Muscle of leg (tissue), 11 donors: ENCODE measurements around the gene RABGGTA. TPM values are rescaled to one million over a fixed set of nuclear protein-coding genes. Genes with fewer than 3 reads are reported as not detected.
A peak's percentile ranks its signal among the peaks of the same experiment; 100 is the strongest.

Source experiments
- DNase-seq: peaks from one replicate; pipeline ENCODE4 v3.0.0; 2013
- H3K27ac ChIP-seq: one replicate; pipeline ENCODE4 v1.5.1; 2013; ENCODE audit warnings: mild to moderate bottlenecking, low read length, control low read depth
- H3K27me3 ChIP-seq: one replicate; pipeline ENCODE4 v1.6.1; 2013; ENCODE audit warnings: low read length; ENCODE audit not compliant: control insufficient read depth, insufficient read depth
- H3K36me3 ChIP-seq: one replicate; pipeline ENCODE4 v1.6.1; 2013; ENCODE audit warnings: low read length; ENCODE audit not compliant: control insufficient read depth, insufficient read depth
- H3K4me1 ChIP-seq: one replicate; pipeline ENCODE4 v1.6.1; 2013; ENCODE audit warnings: low read length; ENCODE audit not compliant: control insufficient read depth, insufficient read depth
- H3K4me3 ChIP-seq: one replicate; pipeline ENCODE4 v1.5.1; 2013; ENCODE audit warnings: low read length, control low read depth
- H3K9me3 ChIP-seq: replicated peaks from 2 replicates; pipeline ENCODE4 v1.6.1; 2013; ENCODE audit warnings: low read depth, low read length; ENCODE audit not compliant: control insufficient read depth
- WGBS: methylation state at CpG from one replicate; pipeline ENCODE4 v1.1.5; 2013; ENCODE audit warnings: missing lambda C conversion rate; ENCODE audit not compliant: insufficient coverage; 5-methylcytosine and 5-hydroxymethylcytosine counted together
- polyA plus RNA-seq, 8 donors: library from polyadenylated mRNA; unstranded; fragments of 120-200 nt; gene quantifications; one replicate each; pipeline versions ENCODE4 v1.2.1 to v1.2.3, GENCODE V29; 2013; ENCODE audit warnings: inconsistent platforms in 1 of 8, low replicate concordance in 1 of 8; ENCODE audit not compliant: insufficient read length in 8 of 8, insufficient read depth in 1 of 8
- total RNA-seq: library from RNA; stranded (reverse); fragments of 120-200 nt; gene quantifications from one replicate; pipeline ENCODE4 v1.2.4, GENCODE V29; 2013

RABGGTA gene
- total and polyA plus RNA-seq, 9 donors = 8.5 to 21.5 (median 12.8) TPM

DNA sequence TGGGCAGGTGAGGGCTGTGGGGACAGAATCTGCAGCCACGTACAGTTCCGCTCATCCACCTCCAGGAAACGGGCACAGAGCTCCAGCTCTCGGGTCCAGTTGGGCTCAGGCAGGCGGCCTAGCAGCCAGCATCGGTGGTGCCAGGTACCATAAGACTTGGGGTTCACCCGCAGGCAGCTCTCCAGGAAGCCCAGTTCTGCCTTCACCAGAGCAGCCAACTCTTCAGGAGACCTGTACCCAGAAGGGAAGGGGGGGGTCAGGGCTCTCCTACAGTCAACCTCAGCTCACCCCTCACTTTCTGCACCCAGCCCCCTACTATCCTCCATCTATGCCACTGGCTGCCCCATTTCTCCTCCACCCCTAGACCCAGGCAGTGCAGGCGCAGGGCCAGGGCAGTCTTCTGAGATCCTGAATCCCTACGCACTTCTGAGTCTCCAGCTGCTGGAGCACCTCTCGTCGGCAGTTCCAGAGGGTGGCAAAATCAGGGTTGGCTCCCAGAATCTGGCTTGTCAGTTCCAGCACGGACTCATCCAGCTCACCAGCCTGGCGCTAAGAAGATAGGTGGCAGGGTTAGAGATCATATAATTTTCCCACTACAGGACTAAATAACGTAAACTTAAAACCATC lies 1.4 kb downstream of the RABGGTA start:
- H3K4me1 ChIP-seq = peaks cover 9% of the 10 kb centered on the region
- no peak overlapping the region for H3K4me3 ChIP-seq
- 95% methylated on average over 14 of the region's 14 CpGs for WGBS
- H3K9me3 ChIP-seq = no peaks in the 10 kb centered on the region
- no peak overlapping the region for H3K27ac ChIP-seq
- no peaks in the 10 kb centered on the region for H3K27me3 ChIP-seq
- no peak for DNase-seq
- H3K36me3 ChIP-seq = peaks cover 32% of the 10 kb centered on the region

DNA sequence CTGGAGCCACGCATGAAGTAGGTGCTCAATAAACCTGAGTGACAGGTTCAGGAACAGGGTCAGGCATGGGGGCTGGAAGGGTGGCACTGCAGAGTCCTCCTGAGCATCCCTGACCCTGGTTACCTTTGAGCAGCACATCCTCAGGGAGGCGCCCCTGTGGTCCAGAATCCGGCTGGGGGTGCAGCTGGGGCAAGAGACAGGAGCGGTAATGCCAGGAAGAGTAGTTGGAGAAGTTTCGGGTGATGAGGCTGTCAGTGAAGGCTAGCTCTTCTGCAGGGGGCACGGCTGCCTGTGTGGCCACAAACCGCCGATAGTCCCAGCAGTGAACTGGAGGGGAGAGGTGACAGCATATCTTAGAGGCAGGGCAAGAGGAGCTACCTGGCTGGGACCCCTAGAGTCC lies 2.0 kb downstream of the RABGGTA start:
- Histone ChIP-seq H3K4me3 (no peak overlapping the region), H3K36me3 (peaks cover 33% of the 10 kb centered on the region), H3K27ac (no peak overlapping the region), H3K27me3 (no peaks in the 10 kb centered on the region), H3K9me3 (no peaks in the 10 kb centered on the region), H3K4me1 (peaks cover 9% of the 10 kb centered on the region)
- 97% methylated on average over 6 of the region's 8 CpGs for WGBS
- DNase-seq = no peak

DNA sequence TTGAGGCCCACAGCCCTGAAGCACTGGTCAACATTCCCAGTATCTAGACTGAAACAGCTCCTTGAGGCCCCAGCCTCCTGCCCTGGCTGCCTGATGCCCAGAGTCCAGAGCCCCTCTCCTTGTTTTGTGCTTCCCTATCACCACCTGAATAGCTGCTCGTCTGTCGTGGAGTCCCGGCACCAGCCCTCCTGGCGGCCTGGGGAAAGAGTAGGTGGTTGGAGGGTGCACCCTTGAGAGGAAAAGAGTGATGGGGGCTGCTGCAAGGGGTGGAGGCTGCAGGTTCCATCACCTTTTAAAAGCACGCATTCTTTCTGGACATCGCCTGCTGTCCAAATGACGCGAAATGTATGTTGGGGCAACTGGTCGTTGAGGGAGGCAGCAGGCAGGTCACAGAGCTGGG lies 3.2 kb downstream of the RABGGTA start:
- no peaks in the 10 kb centered on the region for H3K27me3 ChIP-seq
- H3K9me3 ChIP-seq = no peaks in the 10 kb centered on the region
- no peak for DNase-seq
- H3K4me1 ChIP-seq = peaks cover 9% of the 10 kb centered on the region
- WGBS = 93% methylated on average over 7 of the region's 9 CpGs
- H3K36me3 ChIP-seq = peaks cover 33% of the 10 kb centered on the region
- H3K27ac ChIP-seq = no peak overlapping the region
- H3K4me3 ChIP-seq = no peak overlapping the region

DNA sequence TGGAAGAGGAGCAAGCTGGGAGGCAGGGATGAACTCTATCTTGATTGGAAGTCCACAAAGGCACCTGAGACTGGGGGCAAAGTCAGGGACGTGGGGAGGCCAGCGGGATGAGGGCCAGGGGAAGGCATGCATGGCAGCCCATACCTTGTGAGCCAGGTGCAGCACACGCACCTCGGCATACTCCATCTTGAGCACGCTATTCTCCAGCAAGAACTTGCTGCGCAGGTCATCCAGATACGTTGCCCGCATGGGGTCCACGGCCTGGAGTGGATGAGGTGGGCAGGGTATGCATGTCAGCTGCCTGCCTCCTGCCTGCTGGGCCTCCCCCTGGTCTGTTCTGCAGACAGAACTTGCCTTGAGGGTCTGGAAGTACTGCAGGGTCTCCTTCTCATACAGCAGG lies 3.9 kb downstream of the RABGGTA start:
- 94% methylated on average over 9 of the region's 9 CpGs for WGBS
- Histone ChIP-seq H3K4me3 (no peak overlapping the region), H3K27me3 (no peaks in the 10 kb centered on the region), H3K4me1 (peaks cover 9% of the 10 kb centered on the region), H3K9me3 (no peaks in the 10 kb centered on the region), H3K36me3 (peaks cover 33% of the 10 kb centered on the region), H3K27ac (no peak overlapping the region)
- no peak for DNase-seq

DNA sequence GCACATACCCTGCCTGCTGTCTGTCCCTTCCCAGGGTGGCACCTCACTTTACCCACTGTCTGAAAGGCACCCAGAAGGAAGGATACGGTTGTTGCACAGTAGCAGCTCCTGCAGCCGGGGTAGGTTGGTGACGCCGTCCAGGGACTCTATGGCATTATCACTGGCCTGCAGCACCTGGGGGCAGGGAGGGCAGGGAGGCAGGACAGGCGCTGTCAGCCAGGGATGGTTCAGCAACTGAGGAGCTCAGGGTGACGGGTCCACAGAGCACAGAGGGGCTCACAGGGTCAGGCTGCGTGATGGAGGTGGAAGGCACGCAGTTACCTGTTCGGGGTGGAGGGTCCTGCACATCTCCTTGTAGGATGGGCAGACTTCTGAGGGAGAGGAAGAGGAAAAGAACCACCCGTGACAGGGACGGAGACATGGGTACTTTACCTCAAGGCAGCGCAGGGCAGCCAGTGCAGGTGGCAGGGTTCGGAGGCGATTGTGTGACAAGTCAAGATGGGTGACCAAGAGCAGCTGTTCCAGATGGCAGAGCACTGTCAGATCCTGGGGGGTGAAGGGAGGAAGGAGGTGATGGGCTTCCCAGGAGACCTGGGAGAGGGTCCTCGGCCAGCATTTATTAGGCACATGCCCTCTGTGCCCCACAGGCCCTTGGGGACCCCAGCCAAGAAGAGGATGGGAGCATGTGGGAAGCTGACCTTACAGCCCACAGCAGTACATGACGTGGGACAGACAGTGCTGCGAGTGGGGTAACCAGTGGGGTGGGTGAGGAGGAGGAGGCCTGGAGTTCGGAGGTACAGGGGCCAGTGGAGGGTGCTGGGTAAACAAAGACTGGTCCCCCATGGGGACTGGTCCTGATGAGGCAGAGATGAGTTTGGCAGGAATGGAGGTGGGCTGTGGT lies 4.8 kb downstream of the RABGGTA start:
- peaks cover 33% of the 10 kb centered on the region for H3K36me3 ChIP-seq
- H3K9me3 ChIP-seq = no peaks in the 10 kb centered on the region
- H3K4me3 ChIP-seq = no peak overlapping the region
- WGBS = 91% methylated on average over 17 of the region's 18 CpGs
- H3K27ac ChIP-seq = no peak overlapping the region
- peaks cover 4% of the 10 kb centered on the region for H3K4me1 ChIP-seq
- H3K27me3 ChIP-seq = no peaks in the 10 kb centered on the region
- DNase-seq = no peak

DNA sequence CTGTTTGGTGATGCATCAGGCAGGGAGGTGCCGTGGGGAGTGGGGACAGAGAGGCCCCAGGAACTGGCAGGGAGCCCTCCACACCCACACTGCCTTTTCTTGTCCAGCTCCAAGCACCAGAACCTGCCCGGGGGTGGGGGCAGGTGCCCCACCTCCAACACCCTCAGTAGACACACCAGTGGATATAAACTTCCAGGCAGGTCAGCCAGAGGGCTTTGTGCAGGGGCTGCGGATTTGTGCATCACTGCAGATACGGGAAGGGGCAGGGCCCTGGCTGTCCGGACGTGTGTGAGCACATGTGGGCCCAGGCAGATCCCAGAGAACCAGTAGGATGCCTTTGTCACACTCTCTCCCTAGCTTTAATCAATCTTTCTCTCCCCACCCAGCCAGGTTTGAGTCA lies 7.1 kb downstream of the RABGGTA start:
- peak; percentile 27 for DNase-seq
- H3K27ac ChIP-seq = no peak overlapping the region
- WGBS = 53% methylated on average over 4 of the region's 6 CpGs
- H3K9me3 ChIP-seq = no peaks in the 10 kb centered on the region
- H3K4me3 ChIP-seq = no peak overlapping the region
- no peaks in the 10 kb centered on the region for H3K27me3 ChIP-seq
- H3K4me1 ChIP-seq = peaks cover 3% of the 10 kb centered on the region
- H3K36me3 ChIP-seq = peaks cover 33% of the 10 kb centered on the region

DNA sequence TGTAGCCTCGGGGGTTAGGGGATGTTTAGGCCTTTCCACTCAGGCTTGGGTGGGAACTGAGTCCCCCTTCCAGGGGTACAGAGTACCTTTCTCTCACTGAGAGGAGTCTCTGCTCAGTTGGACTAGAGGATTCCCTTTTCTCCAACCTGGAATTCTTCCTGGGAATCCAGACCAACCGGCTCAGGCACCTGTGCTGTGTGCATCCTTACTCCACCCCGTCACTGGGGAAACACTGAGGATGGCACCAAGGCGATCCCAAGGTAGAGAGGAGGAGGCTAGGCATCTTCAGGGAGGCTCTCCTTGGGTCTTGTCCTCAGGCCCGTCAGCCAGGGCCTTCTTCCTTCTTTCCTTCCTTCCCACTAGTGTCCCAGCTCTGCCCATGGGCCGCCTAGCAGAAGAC lies 7.5 kb downstream of the RABGGTA start:
- Histone ChIP-seq H3K27me3 (no peaks in the 10 kb centered on the region), H3K9me3 (no peaks in the 10 kb centered on the region), H3K4me3 (no peak overlapping the region), H3K27ac (no peak overlapping the region), H3K4me1 (peaks cover 5% of the 10 kb centered on the region), H3K36me3 (peaks cover 28% of the 10 kb centered on the region)
- no peak for DNase-seq
- no CpG with 5 or more reads among the region's 6 CpGs for WGBS

DNA sequence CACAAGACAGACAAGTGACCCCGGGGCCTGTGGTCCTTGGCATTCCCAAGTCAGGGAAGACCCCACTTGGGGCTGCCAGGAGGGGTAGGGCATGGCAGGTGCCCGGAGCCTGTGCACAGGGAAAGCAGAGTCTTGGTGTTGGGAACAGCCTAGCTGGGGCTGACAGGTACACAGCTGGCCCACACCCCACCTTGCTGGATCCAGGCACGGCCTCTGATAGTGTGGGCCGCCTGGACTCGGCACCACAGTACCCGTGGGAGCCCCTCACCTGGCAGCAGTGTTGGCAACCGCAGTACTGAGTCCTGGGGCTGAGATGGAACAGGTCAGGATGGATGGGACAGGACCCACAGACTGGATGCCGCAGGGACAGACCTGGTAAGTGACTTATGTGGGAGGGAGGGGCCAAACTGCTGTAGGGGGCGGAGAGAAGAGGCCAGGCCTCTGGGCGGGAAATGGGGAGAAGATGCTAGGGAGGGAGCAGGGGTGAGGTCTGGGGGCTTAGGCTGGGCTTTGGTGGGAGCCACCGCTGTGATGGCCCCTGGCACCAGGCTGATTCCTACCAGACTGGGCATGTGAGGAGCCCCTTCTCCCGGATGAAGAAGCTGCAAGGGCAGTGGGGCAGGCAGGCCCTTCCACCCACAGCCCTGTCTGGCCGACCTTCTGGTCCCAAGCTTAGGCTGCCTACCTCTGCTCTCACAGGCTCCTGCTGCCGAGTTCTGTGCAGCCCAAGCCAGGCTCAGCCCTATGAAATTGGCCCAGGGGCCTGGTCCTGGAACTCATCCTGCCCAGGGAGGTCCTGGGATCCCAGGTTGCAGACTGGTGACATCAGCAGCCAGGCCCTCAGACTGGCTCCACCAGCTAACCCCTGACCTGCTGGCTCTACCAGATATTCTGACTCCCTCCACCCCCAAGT lies 8.3 kb downstream of the RABGGTA start, which contains the start of gene TGM1:
TSS of gene TGM1 (minus strand) at position 357 of the 913 bp plus-strand sequence. CDS start 825 bp downstream, outside the sequence.
- WGBS = 74% methylated on average over 13 of the region's 14 CpGs
- Histone ChIP-seq H3K27me3 (no peaks in the 10 kb centered on the region), H3K9me3 (no peaks in the 10 kb centered on the region), H3K36me3 (peaks cover 22% of the 10 kb centered on the region), H3K4me3 (no peak within 1 kb of the TSS), H3K27ac (no peak within 1 kb of the TSS), H3K4me1 (peaks cover 5% of the 10 kb centered on the region)
- DNase-seq = no peak

DNA sequence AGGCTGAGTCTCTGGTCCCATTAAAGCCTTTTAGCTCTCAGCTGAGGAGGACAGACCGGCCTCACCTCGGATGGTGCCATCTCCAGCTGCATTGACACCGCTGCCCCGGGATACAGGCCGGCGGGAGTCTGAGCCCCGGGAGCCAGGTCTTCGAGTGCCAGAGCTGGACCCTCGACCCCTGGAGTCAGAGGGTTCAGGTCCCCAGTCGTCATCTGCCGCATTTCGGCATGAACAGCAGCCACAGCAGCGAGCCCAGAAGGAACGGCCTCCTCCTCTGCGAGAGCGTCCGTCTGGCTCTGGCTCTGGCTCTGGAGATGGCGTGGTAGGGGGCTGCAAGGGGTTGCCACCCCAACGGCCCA lies 9.4 kb downstream of the RABGGTA start:
- H3K36me3 ChIP-seq = peaks cover 13% of the 10 kb centered on the region
- no peak for DNase-seq
- peaks cover 5% of the 10 kb centered on the region for H3K4me1 ChIP-seq
- H3K9me3 ChIP-seq = no peaks in the 10 kb centered on the region
- H3K27me3 ChIP-seq = no peaks in the 10 kb centered on the region
- 89% methylated on average over 19 of the region's 19 CpGs for WGBS
- H3K27ac ChIP-seq = no peak overlapping the region
- no peak overlapping the region for H3K4me3 ChIP-seq
